Tibial nerve (tissue), 4 donors: ENCODE measurements around the gene APOC1. TPM values are rescaled to one million over a fixed set of nuclear protein-coding genes. Genes with fewer than 3 reads are reported as not detected.

Experiments
- DNase-seq, 2 donors: peaks; one replicate each; pipeline ENCODE4 v3.0.0-alpha.2; 2019; ENCODE audit warnings: low spot score in 2 of 2
- H3K27ac ChIP-seq, 4 donors: fragments of 200-600 bp; sonication (generic) in 3 of 4; one replicate each; pipeline ENCODE4 v1.5.1; 2017 to 2019; ENCODE audit warnings: mild to moderate bottlenecking in 1 of 4
- H3K27me3 ChIP-seq, 2 donors: fragments of 200-600 bp; sonication (generic) in 1 of 2; one replicate each; pipeline versions ENCODE4 v1.5.1 to v1.6.0; 2017 to 2019
- H3K36me3 ChIP-seq, 3 donors: fragments of 200-600 bp; sonication (generic); one replicate each; pipeline ENCODE4 v1.5.1; 2018 to 2019
- H3K4me1 ChIP-seq, 4 donors: fragments of 200-600 bp; sonication (generic) in 3 of 4; one replicate each; pipeline ENCODE4 v1.5.1; 2017 to 2019
- H3K4me3 ChIP-seq, 4 donors: fragments of 200-600 bp; sonication (generic) in 3 of 4; one replicate each; pipeline ENCODE4 v1.5.1; 2017 to 2019; ENCODE audit warnings: mild to moderate bottlenecking in 1 of 4, moderate library complexity in 1 of 4
- H3K9me3 ChIP-seq, 4 donors: fragments of 200-600 bp; sonication (generic) in 3 of 4; one replicate each; pipeline ENCODE4 v1.5.1; 2017 to 2019
- EP300 ChIP-seq, 2 donors: sonication (generic); formaldehyde crosslinking; IDR thresholded peaks; one replicate each; pipeline ENCODE4 v1.6.1; 2017; ENCODE audit warnings: antibody characterized with exemption in 2 of 2, mild to moderate bottlenecking in 1 of 2
- POLR2A ChIP-seq, 2 donors: fragments of 450-650 bp; IDR thresholded peaks; one replicate each; pipeline ENCODE4 v1.6.1; 2017; ENCODE audit warnings: antibody characterized with exemption in 2 of 2, mild to moderate bottlenecking in 2 of 2, moderate library complexity in 2 of 2
- WGBS, 2 donors: methylation state at CpG; one replicate each; pipeline ENCODE4 v1.1.5; 2018; 5-methylcytosine and 5-hydroxymethylcytosine counted together
- total RNA-seq, 4 donors: library from RNA; depleted of rRNA; stranded (reverse); fragments of >200 nt; gene quantifications; one replicate each; pipeline ENCODE4 v1.1.0, GENCODE V29; 2016
- TF ChIP-seq, protein P1 (sequence below), 5 experiments: fragments of 200-600 bp in 3 of 5; fragments of 450-650 bp in 2 of 5; sonication (generic) in 3 of 5; IDR thresholded peaks; one replicate each; pipeline ENCODE4 v1.5.1; 2016 to 2019; ENCODE audit warnings: antibody characterized with exemption in 5 of 5, mild to moderate bottlenecking in 3 of 5, moderate library complexity in 2 of 5

APOC1 gene
- total RNA-seq, 4 donors from 2014 or later: 17.2 to 213 (median 49.9) TPM

DNA sequence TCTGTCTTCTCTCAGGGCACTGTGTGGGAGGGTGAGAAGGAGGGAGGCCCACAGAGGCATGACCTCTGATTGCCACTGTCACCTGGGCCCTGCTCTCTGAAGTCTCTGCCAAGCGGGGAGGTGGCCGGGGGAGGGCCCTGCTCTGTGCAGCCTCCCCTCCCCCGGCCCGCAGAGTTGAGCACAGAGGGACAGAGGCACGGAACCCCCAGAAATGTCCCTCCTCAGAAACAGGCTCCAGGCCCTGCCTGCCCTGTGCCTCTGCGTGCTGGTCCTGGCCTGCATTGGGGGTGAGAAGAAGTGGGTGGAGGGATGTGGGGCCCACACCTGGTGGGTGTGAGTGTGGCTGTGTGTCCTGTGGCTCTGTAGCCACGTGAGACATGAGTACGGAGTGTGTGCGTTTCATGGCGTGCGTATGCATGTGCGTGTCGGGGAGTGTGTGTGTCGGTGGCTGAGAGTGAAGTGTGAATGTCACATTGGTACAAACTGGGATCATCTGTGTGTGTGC is 27.7 kb downstream of the APOC1 start, which contains the start of gene APOC4:
TSS of gene APOC4 (plus strand) at position 171 of the 505 bp plus-strand sequence. CDS start at position 212, 41 bp downstream.
- H3K27ac ChIP-seq: no peak within 1 kb of the TSS
- no peaks in the 10 kb centered on the region for H3K36me3 ChIP-seq
- no peak within 1 kb of the TSS for H3K4me3 ChIP-seq
- no peak for DNase-seq
- H3K4me1 ChIP-seq: no peaks in the 10 kb centered on the region
- no peaks in the 10 kb centered on the region for H3K27me3 ChIP-seq
- 82% methylated on average over 14 of the region's 14 CpGs for WGBS, 2 donors
- H3K9me3 ChIP-seq: no peaks in the 10 kb centered on the region
- TF ChIP-seq, protein P1, sequence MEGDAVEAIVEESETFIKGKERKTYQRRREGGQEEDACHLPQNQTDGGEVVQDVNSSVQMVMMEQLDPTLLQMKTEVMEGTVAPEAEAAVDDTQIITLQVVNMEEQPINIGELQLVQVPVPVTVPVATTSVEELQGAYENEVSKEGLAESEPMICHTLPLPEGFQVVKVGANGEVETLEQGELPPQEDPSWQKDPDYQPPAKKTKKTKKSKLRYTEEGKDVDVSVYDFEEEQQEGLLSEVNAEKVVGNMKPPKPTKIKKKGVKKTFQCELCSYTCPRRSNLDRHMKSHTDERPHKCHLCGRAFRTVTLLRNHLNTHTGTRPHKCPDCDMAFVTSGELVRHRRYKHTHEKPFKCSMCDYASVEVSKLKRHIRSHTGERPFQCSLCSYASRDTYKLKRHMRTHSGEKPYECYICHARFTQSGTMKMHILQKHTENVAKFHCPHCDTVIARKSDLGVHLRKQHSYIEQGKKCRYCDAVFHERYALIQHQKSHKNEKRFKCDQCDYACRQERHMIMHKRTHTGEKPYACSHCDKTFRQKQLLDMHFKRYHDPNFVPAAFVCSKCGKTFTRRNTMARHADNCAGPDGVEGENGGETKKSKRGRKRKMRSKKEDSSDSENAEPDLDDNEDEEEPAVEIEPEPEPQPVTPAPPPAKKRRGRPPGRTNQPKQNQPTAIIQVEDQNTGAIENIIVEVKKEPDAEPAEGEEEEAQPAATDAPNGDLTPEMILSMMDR (IDR thresholded peaks at IDR 0.05): no peak
- TF ChIP-seq POLR2A (IDR thresholded peaks at IDR 0.05) (no peak), EP300 (IDR thresholded peaks at IDR 0.05) (no peak)

DNA sequence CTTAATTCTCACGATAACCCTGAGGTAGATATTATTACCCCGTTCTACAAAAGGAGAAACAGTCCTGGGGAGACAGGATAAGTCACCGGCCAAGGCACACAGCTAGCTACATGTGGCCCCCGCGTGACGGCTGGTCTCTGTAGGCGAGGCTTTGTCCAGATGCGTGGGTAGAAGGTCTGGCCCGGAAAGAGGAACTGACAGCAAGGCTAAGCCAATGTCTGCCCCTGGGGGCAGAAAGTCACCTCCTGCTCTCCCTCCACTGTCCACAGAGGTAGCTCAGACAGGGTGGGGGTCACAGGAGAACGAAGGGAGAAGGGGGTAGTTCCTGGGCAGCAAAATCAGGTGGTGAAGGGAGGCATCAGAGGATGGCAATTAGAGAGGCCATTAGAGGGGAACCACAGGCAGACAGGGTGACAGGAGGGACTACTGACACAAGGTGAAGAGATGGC is 29.4 kb downstream of the APOC1 start:
- Histone ChIP-seq H3K36me3 (no peaks in the 10 kb centered on the region), H3K4me3 (no peak overlapping the region), H3K27ac (no peak overlapping the region), H3K4me1 (no peaks in the 10 kb centered on the region), H3K9me3 (no peaks in the 10 kb centered on the region), H3K27me3 (no peaks in the 10 kb centered on the region)
- 32 to 38% methylated on average over 10 of the region's 10 CpGs for WGBS, 2 donors
- peak; percentile 35 to 41 for DNase-seq
- TF ChIP-seq POLR2A (IDR thresholded peaks at IDR 0.05) (no peak), EP300 (IDR thresholded peaks at IDR 0.05) (no peak)
- TF ChIP-seq, protein P1 (IDR thresholded peaks at IDR 0.05): no peak

DNA sequence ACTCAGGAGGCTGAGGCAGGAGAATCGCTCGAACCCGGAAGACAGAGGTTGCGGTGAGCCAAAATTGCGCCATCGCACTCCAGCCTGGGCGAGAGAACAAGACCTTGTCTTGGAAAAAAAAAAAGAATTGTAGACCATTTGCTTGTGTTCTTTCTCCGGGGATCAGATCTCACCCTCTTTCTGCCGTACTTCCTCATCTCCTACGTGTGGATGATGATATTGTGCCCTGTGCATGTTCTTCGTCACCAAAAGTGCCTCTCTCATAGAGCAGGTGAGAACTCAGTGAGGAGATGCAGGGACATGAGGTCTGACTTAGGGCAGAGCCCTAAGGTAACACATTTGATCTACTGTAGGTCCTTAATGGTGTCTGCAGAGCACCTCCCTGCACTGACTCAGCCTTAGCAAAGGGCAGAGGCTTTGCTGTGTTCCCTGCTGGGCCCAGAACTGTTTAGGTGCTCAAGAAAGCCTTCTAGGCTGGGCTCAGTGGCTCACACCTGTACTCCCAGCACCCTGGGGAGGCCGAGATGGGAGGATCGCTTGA is 32.7 kb downstream of the APOC1 start:
- Histone ChIP-seq H3K27ac (no peak overlapping the region), H3K36me3 (peaks cover 0 to 15% (median 0%) of the 10 kb centered on the region in 3 donors), H3K27me3 (no peaks in the 10 kb centered on the region), H3K4me1 (peaks cover 0 to 19% (median 8%) of the 10 kb centered on the region in 4 donors), H3K4me3 (no peak overlapping the region), H3K9me3 (no peaks in the 10 kb centered on the region)
- DNase-seq: no peak
- WGBS, 2 donors: 88 to 92% methylated on average over 13 of the region's 13 CpGs
- TF ChIP-seq, protein P1 (IDR thresholded peaks at IDR 0.05): no peak
- no peak for TF ChIP-seq POLR2A (IDR thresholded peaks at IDR 0.05)
- no peak for TF ChIP-seq EP300 (IDR thresholded peaks at IDR 0.05)

DNA sequence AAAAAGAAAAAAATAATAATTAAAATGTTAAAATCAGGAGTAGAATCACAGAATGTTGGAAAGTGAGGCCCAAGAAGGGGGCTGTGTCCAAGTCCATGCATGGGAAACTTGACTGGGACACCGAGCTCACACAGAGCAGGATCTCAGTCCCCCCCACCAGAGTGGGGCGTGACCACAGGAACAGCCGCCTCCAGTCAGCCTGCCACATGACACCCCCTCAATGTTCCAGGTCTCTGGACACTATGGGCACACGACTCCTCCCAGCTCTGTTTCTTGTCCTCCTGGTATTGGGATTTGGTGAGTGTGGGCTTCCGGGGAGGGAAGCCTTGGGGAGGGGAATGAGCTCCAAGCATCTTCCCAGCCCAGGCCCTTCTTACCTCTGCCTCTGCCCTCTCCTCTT is 33.8 kb downstream of the APOC1 start:
- TF ChIP-seq POLR2A (IDR thresholded peaks at IDR 0.05) (no peak), EP300 (IDR thresholded peaks at IDR 0.05) (no peak)
- TF ChIP-seq, protein P1 (IDR thresholded peaks at IDR 0.05): no peak
- no peak overlapping the region for H3K27ac ChIP-seq
- 61 to 67% methylated on average over 5 of the region's 5 CpGs for WGBS, 2 donors

DNA sequence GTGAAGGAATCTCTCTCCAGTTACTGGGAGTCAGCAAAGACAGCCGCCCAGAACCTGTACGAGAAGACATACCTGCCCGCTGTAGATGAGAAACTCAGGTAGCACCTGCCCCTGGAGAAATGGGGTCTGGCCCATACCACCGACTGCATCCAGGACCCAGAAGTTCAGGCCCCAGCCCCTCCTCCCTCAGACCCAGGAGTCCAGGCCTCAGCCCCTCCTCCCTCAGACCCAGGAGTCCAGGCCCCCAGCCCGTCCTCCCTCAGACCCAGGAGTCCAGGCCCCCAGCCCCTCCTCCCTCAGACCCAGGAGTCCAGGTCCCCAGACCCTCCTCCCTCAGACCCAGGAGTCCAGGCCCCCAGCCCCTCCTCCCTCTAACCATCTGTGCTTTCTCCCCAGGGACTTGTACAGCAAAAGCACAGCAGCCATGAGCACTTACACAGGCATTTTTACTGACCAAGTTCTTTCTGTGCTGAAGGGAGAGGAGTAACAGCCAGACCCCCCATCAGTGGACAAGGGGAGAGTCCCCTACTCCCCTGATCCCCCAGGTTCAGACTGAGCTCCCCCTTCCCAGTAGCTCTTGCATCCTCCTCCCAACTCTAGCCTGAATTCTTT is 34.5 kb downstream of the APOC1 start:
- 91 to 97% methylated on average over 3 to 4 of the region's 5 CpGs for WGBS, 2 donors

More for the DNA sequence above, 33.8 kb downstream of the APOC1 start:
- Histone ChIP-seq H3K9me3 (no peaks in the 10 kb centered on the region), H3K27me3 (no peaks in the 10 kb centered on the region), H3K4me1 (peaks cover 0 to 25% (median 8%) of the 10 kb centered on the region in 4 donors), H3K4me3 (no peak overlapping the region), H3K36me3 (peaks cover 0 to 15% (median 0%) of the 10 kb centered on the region in 3 donors)
- no peak for DNase-seq

More for the DNA sequence above, 34.5 kb downstream of the APOC1 start:
- H3K27me3 ChIP-seq: no peaks in the 10 kb centered on the region
- H3K4me1 ChIP-seq: peaks cover 0 to 32% (median 9%) of the 10 kb centered on the region in 4 donors
- H3K9me3 ChIP-seq: no peaks in the 10 kb centered on the region
- H3K36me3 ChIP-seq: peaks cover 0 to 15% (median 0%) of the 10 kb centered on the region in 3 donors
- TF ChIP-seq EP300 (IDR thresholded peaks at IDR 0.05): no peak
- TF ChIP-seq, protein P1 (IDR thresholded peaks at IDR 0.05): no peak
- TF ChIP-seq POLR2A (IDR thresholded peaks at IDR 0.05): no peak
- H3K4me3 ChIP-seq: no peak overlapping the region
- peak overlapping the region in 1 of 4 donors; percentile 3 for H3K27ac ChIP-seq
- DNase-seq: no peak
